Measurements from ENCODE around the gene IRF1. TPM values are rescaled to one million over a fixed set of nuclear protein-coding genes. Genes with fewer than 3 reads are reported as not detected.

The IRF1 gene
- total and polyA plus RNA-seq, 7 donors: 15.3 to 169 (median 37.2) TPM

- Histone ChIP-seq H3K9me3 (no peaks in the 10 kb centered on the region), H3K27ac (peak overlapping the region; percentile 77 to 87 (median 80)), H3K36me3 (no peaks in the 10 kb centered on the region), H3K27me3 (no peaks in the 10 kb centered on the region), H3K4me3 (no peak overlapping the region), H3K4me1 (peaks cover 0 to 98% (median 86%) of the 10 kb centered on the region in 4 donors)
- TF ChIP-seq EP300 (IDR thresholded peaks at IDR 0.05): no peak
- TF ChIP-seq POLR2AphosphoS5 (IDR thresholded peaks at IDR 0.05): peak in 1 of 4 donors; percentile 64
- DNase-seq: peak; percentile 95
- intact Hi-C loops (cut with DNase I): loop anchor here (2.0 to 5.0 kb wide), 2 partner anchors 15 to 35 kb away; no protein-coding TSS in a partner anchor
- WGBS, 2 donors: 30 to 55% methylated on average over 3 of the region's 3 CpGs
These were observed 52.8 kb downstream of the IRF1 start for GRCh38 chr5:132437604-132438266.

GRCh38 chr5:132436936-132437335 is 53.6 kb downstream of the IRF1 start:
- DNase-seq: no peak
- 92 to 95% methylated on average over 3 of the region's 3 CpGs for WGBS, 2 donors
- intact Hi-C loops (cut with DNase I): loop anchor here (2.0 to 5.0 kb wide), 2 partner anchors 14 to 35 kb away; no protein-coding TSS in a partner anchor
- Histone ChIP-seq H3K9me3 (no peaks in the 10 kb centered on the region), H3K4me3 (no peak overlapping the region), H3K36me3 (no peaks in the 10 kb centered on the region), H3K27ac (peak overlapping the region; percentile 77 to 87 (median 80)), H3K4me1 (peaks cover 0 to 97% (median 86%) of the 10 kb centered on the region in 4 donors), H3K27me3 (no peaks in the 10 kb centered on the region)
- no peak for TF ChIP-seq EP300 (IDR thresholded peaks at IDR 0.05)
- no peak for TF ChIP-seq POLR2AphosphoS5 (IDR thresholded peaks at IDR 0.05)
- TF ChIP-seq, protein P1, sequence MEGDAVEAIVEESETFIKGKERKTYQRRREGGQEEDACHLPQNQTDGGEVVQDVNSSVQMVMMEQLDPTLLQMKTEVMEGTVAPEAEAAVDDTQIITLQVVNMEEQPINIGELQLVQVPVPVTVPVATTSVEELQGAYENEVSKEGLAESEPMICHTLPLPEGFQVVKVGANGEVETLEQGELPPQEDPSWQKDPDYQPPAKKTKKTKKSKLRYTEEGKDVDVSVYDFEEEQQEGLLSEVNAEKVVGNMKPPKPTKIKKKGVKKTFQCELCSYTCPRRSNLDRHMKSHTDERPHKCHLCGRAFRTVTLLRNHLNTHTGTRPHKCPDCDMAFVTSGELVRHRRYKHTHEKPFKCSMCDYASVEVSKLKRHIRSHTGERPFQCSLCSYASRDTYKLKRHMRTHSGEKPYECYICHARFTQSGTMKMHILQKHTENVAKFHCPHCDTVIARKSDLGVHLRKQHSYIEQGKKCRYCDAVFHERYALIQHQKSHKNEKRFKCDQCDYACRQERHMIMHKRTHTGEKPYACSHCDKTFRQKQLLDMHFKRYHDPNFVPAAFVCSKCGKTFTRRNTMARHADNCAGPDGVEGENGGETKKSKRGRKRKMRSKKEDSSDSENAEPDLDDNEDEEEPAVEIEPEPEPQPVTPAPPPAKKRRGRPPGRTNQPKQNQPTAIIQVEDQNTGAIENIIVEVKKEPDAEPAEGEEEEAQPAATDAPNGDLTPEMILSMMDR (IDR thresholded peaks at IDR 0.05): no peak
- TF ChIP-seq POLR2A (IDR thresholded peaks at IDR 0.05): no peak

DNA sequence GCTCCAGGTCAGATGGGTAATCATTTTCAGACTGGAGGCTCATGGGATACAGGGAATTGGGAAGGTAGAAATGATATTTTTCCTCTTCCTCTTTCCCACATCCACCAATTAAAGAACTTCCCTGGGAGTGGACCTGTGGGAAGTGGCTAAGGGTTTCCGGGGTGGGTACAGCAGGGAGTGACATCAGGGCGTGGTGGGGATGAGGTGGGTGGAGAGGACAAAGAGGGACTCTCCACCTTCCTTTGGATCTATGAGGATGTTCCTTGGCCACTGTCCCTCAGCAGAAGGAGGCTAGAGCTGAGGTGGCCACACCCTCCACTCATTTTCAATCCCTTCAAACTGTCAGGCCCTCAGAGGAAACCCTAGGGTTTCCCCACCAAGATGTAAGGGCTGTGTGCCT is 54.7 kb downstream of the IRF1 start:
- Histone ChIP-seq H3K27ac (peak overlapping the region; percentile 68 to 87 (median 80)), H3K27me3 (no peaks in the 10 kb centered on the region), H3K9me3 (no peaks in the 10 kb centered on the region), H3K4me1 (peaks cover 0 to 98% (median 80%) of the 10 kb centered on the region in 4 donors), H3K4me3 (no peak overlapping the region), H3K36me3 (no peaks in the 10 kb centered on the region)
- TF ChIP-seq POLR2A (IDR thresholded peaks at IDR 0.05): no peak
- no peak for TF ChIP-seq POLR2AphosphoS5 (IDR thresholded peaks at IDR 0.05)
- TF ChIP-seq EP300 (IDR thresholded peaks at IDR 0.05): no peak
- TF ChIP-seq, protein P1 (IDR thresholded peaks at IDR 0.05): no peak
- WGBS, 2 donors: 59 to 66% methylated on average over 2 of the region's 2 CpGs
- no peak for DNase-seq
- intact Hi-C loops (cut with DNase I): loop anchor here (2.0 to 5.0 kb wide), 2 partner anchors 13 to 36 kb away; no protein-coding TSS in a partner anchor

DNA sequence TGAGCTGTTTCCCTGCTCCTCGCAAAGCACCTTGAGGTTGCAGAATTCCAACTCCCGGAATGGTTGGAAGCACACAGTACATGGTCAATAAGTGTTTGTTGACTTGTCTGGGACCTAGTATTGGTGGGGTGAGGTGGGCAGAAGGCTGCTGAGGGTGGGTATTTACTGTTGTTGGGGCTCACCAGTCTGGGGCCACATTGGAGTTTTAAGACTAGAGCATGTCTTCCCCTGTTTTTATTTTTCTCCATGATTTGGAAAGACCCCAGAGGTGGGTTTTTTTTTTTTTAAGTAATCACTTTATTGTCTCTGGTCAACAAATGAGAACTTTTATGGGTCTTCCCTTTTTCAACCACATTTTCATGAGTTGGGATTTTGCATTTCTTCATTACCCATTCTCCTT is 55.1 kb downstream of the IRF1 start:
- 45 to 86% methylated on average over 2 of the region's 2 CpGs for WGBS, 2 donors
- peak overlapping the region; percentile 68 to 87 (median 80) for H3K27ac ChIP-seq
- intact Hi-C loops (cut with DNase I): loop anchor here (5.0 kb wide), 1 partner anchor 37 kb away; no protein-coding TSS in a partner anchor
- no peak for DNase-seq
- TF ChIP-seq POLR2A (IDR thresholded peaks at IDR 0.05) (no peak), POLR2AphosphoS5 (IDR thresholded peaks at IDR 0.05) (no peak), EP300 (IDR thresholded peaks at IDR 0.05) (no peak)
- TF ChIP-seq, protein P1 (IDR thresholded peaks at IDR 0.05): no peak
- no peak overlapping the region for H3K4me3 ChIP-seq
- H3K36me3 ChIP-seq: no peaks in the 10 kb centered on the region
- no peaks in the 10 kb centered on the region for H3K9me3 ChIP-seq
- no peaks in the 10 kb centered on the region for H3K27me3 ChIP-seq
- H3K4me1 ChIP-seq: peaks cover 0 to 98% (median 80%) of the 10 kb centered on the region in 4 donors
